MM.1S (cell line): ENCODE data around the gene SERPINE2.

ENCODE experiments used
- EZH2 ChIP-seq: fragments of 300-600 bp; sonication (generic); optimal IDR thresholded peaks from 2 replicates; pipeline ENCODE3; 2017; ENCODE audit warnings: low read depth, mild to moderate bottlenecking, antibody characterized with exemption, low read length, mixed read lengths
- TF ChIP-seq, protein P1 (sequence below): fragments of 300-600 bp; sonication (generic); IDR thresholded peaks from 2 replicates; pipeline ENCODE4 v1.5.1; 2016; ENCODE audit warnings: antibody characterized with exemption, low read length, mixed read lengths

DNA sequence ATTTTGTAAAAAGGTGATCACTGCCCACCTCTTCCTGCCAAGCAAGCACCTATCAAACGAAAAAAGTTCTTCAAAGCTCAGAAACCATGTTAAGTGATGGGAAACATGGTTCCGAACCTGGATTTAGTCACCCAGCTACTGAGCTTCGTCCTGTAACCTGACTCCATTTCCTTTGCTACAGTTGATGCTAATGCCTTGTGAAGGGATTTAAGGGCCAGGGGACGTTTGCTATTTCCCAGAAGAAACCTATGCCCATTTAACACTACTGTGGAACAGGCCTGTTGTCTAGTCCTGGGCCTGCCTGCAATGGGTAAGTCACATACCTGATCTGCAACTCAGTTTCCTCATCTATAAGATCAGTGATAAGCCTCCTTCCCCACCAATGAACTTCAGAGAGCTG lies 14.8 kb downstream of the SERPINE2 start:
- TF ChIP-seq EZH2: no peak
- TF ChIP-seq, protein P1, sequence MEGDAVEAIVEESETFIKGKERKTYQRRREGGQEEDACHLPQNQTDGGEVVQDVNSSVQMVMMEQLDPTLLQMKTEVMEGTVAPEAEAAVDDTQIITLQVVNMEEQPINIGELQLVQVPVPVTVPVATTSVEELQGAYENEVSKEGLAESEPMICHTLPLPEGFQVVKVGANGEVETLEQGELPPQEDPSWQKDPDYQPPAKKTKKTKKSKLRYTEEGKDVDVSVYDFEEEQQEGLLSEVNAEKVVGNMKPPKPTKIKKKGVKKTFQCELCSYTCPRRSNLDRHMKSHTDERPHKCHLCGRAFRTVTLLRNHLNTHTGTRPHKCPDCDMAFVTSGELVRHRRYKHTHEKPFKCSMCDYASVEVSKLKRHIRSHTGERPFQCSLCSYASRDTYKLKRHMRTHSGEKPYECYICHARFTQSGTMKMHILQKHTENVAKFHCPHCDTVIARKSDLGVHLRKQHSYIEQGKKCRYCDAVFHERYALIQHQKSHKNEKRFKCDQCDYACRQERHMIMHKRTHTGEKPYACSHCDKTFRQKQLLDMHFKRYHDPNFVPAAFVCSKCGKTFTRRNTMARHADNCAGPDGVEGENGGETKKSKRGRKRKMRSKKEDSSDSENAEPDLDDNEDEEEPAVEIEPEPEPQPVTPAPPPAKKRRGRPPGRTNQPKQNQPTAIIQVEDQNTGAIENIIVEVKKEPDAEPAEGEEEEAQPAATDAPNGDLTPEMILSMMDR: no peak
